Measurements from ENCODE around the gene WFDC2. TPM values are rescaled to one million over a fixed set of nuclear protein-coding genes. Genes with fewer than 3 reads are reported as not detected.

The WFDC2 gene
- total RNA-seq, 1 experiment from 2014 or later: not detected

DNA sequence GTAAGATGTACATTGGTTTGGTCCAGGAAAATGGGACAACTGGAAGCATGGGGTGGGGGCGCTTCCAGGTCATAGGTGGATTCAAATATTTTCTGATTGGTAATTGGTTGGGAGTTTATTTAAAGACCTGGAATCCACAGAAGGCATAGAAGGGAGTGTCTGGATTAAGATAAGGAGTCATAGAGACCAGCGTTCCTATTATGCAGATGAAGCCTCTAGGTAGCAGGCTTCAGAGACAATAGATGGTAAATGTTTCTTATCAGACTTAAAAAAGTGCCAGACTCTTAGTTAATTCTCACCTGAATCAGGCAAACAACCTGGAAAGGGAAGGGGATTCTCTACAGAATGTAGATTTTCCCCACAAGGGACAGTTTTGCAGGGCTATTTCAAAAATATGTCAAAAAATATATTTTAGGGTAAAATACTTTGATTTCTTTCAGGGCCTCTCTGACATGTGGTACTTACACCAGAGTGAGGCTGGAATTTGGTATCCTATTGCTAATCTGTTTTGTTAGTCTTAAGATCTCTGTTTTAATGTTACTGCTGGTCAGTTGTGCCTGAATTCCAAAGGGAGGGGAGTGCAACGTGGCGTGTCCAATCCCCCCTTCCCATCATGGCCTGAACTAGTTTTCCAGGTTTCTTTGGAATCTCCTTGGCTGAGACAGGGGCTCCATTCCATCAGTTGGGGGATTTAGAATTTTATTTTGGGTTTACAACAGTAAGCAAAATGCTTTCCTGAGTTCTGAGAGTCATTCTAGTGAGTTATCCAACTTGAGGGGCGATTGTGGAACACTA, 28.5 kb upstream of the WFDC2 start:
- Histone ChIP-seq H3K27me3 (replicated peaks) (peaks cover 18% of the 10 kb centered on the region; the same call in 1 of the 2 replicates), H3K9me3 (replicated peaks) (no peaks in the 10 kb centered on the region), H3K4me1 (replicated peaks) (no peaks in the 10 kb centered on the region), H3K4me3 (no peak overlapping the region), H3K27ac (no peak overlapping the region), H3K36me3 (no peaks in the 10 kb centered on the region)
- DNase-seq (ENCODE audit: low read depth in 1 of 2, low spot score in 2 of 2): no peak

DNA sequence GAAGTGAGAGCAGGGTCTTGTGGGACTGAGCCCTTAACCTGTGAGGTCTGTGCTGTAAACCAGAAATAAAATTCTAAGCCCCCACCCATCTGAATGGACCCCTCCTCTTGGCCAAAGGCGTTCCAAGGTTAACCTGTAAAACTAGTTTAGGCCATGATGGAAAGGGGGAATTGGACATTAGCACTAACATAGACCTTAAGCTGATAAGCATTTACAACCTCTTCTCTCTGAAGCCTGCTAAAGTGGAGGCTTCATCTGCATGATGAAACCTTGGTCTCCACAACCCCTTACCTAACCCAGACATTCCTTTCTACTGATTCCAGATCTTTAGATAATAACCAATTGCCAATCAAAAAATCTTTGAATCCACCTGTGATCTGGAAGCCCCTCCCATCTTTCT, 27.8 kb upstream of the WFDC2 start:
- Histone ChIP-seq H3K27ac (no peak overlapping the region), H3K27me3 (replicated peaks) (peaks cover 18% of the 10 kb centered on the region), H3K4me1 (replicated peaks) (no peaks in the 10 kb centered on the region), H3K9me3 (replicated peaks) (no peaks in the 10 kb centered on the region), H3K4me3 (no peak overlapping the region), H3K36me3 (no peaks in the 10 kb centered on the region)
- no peak for DNase-seq (ENCODE audit: low read depth in 1 of 2, low spot score in 2 of 2)

GRCh38 chr20:45444050-45444449, 25.5 kb upstream of the WFDC2 start:
- no peak overlapping the region for H3K27ac ChIP-seq
- no peaks in the 10 kb centered on the region for H3K4me1 ChIP-seq (replicated peaks)
- DNase-seq (ENCODE audit: low read depth in 1 of 2, low spot score in 2 of 2): no peak
- H3K4me3 ChIP-seq: no peak overlapping the region
- H3K36me3 ChIP-seq: no peaks in the 10 kb centered on the region
- H3K27me3 ChIP-seq (replicated peaks): peaks cover 20% of the 10 kb centered on the region
- no peaks in the 10 kb centered on the region for H3K9me3 ChIP-seq (replicated peaks)

DNA sequence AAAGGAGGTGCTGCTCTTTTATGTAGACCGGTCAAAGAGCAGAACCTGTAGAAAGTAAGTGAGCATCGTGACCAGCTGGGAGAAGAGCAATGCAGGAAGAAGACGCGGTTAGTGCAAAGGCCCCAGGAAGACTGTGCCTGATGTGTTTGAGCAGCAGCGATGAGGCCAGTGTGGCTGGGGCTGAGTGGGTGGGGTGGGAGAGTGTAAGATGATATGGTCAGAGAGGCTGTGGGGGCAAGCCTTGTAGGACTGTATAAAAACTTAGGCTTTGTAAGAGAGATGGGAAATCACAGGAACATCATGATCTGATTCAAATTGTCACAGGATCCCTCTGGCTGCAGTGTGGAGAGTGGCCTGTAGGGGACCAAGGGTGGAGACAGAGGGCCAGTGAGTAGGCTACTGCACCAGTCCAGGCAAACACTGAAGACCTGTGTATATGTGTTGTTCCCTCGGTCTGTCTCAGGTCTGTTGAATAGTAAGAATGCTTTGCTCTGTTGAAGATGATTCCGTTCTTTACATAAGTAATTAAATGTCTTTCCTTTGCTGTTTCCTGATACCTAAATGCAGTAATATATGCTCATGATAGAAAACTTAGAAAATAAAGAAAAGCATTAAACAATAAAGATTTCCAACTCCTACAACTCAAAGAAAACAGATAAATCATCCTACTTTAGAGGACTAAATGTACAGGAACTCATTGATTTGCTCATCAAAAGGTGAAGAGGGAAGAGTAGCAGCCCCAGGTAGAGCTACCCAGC, 23.6 kb upstream of the WFDC2 start:
- Histone ChIP-seq H3K4me1 (replicated peaks) (no peaks in the 10 kb centered on the region), H3K4me3 (no peak overlapping the region), H3K36me3 (no peaks in the 10 kb centered on the region), H3K27me3 (replicated peaks) (peaks cover 20% of the 10 kb centered on the region), H3K27ac (no peak overlapping the region), H3K9me3 (replicated peaks) (no peaks in the 10 kb centered on the region)
- no peak for DNase-seq (ENCODE audit: low read depth in 1 of 2, low spot score in 2 of 2)

GRCh38 chr20:45448270-45448669, 21.3 kb upstream of the WFDC2 start:
- no peaks in the 10 kb centered on the region for H3K36me3 ChIP-seq
- H3K4me1 ChIP-seq (replicated peaks): no peaks in the 10 kb centered on the region
- no peak overlapping the region for H3K27ac ChIP-seq
- H3K27me3 ChIP-seq (replicated peaks): peaks cover 13% of the 10 kb centered on the region
- no peak overlapping the region for H3K4me3 ChIP-seq
- no peak for DNase-seq (ENCODE audit: low read depth in 1 of 2, low spot score in 2 of 2)
- H3K9me3 ChIP-seq (replicated peaks): no peaks in the 10 kb centered on the region

- H3K4me1 ChIP-seq (replicated peaks): no peaks in the 10 kb centered on the region
- no peak overlapping the region for H3K27ac ChIP-seq
- DNase-seq (ENCODE audit: low read depth in 1 of 2, low spot score in 2 of 2): no peak
- H3K4me3 ChIP-seq: no peak overlapping the region
- H3K36me3 ChIP-seq: no peaks in the 10 kb centered on the region
- H3K27me3 ChIP-seq (replicated peaks): peaks cover 7% of the 10 kb centered on the region
- H3K9me3 ChIP-seq (replicated peaks): no peaks in the 10 kb centered on the region
Measured at GRCh38 chr20:45449528-45449927, 20.0 kb upstream of the WFDC2 start.

DNA sequence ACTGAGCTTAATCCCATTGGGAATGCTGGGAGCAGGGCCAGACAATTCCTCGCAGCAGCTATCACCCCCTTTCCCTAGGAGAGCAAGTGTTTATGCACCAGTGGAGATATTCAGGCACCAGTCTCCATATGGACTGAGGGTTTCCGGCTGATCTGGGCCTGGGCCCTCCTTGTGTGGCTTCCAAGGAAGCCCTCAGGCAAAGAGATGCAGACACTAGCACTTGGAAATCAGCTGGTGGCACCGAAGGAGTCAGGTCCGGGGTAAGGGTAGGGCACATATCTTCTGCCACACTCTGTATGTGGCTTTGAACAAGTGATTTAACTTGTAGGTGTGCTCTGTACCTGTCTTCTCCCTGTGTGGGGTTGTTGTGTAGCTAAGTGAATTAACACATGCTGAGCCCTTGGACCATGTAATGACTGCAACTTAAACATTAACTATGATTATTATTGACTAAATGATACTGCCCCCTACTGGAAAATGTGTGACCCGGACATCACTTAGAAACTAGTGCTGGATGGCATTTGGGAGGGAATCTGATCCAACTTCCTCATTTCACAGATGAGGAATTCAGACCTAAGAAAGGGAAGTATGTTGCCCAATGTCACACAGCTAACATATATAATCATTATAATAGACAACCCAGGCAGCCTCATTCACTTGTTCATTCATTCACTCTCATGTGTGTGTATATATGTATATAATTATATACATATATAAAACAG, 19.3 kb upstream of the WFDC2 start:
- H3K27ac ChIP-seq: no peak overlapping the region
- H3K9me3 ChIP-seq (replicated peaks): no peaks in the 10 kb centered on the region
- no peaks in the 10 kb centered on the region for H3K36me3 ChIP-seq
- no peaks in the 10 kb centered on the region for H3K4me1 ChIP-seq (replicated peaks)
- no peak for DNase-seq (ENCODE audit: low read depth in 1 of 2, low spot score in 2 of 2)
- peaks cover 7% of the 10 kb centered on the region for H3K27me3 ChIP-seq (replicated peaks)
- no peak overlapping the region for H3K4me3 ChIP-seq

DNA sequence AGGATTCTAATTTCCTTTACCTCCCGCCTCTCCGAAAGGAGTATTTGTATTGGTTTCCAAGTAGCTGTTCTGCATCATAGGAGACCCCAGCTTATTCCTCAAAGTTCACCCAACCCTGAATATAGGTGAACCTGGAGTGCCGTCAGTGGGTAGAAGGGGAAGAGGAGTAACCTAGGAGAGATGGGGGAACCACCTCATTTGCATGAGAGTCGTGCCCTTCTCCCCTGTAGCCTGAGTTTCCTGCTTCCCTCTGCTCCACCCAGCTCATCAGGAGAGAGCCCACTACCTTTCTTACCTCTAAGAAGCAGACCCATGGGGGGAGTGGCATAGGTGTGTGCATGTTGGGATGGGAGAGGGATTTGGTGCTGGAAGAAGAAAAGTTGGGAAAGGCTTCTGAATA, 17.3 kb upstream of the WFDC2 start:
- Histone ChIP-seq H3K36me3 (no peaks in the 10 kb centered on the region), H3K27me3 (replicated peaks) (peaks cover 2% of the 10 kb centered on the region; the same call in 1 of the 2 replicates), H3K27ac (no peak overlapping the region), H3K4me1 (replicated peaks) (no peaks in the 10 kb centered on the region), H3K4me3 (no peak overlapping the region), H3K9me3 (replicated peaks) (no peaks in the 10 kb centered on the region)
- no peak for DNase-seq (ENCODE audit: low read depth in 1 of 2, low spot score in 2 of 2)

DNA sequence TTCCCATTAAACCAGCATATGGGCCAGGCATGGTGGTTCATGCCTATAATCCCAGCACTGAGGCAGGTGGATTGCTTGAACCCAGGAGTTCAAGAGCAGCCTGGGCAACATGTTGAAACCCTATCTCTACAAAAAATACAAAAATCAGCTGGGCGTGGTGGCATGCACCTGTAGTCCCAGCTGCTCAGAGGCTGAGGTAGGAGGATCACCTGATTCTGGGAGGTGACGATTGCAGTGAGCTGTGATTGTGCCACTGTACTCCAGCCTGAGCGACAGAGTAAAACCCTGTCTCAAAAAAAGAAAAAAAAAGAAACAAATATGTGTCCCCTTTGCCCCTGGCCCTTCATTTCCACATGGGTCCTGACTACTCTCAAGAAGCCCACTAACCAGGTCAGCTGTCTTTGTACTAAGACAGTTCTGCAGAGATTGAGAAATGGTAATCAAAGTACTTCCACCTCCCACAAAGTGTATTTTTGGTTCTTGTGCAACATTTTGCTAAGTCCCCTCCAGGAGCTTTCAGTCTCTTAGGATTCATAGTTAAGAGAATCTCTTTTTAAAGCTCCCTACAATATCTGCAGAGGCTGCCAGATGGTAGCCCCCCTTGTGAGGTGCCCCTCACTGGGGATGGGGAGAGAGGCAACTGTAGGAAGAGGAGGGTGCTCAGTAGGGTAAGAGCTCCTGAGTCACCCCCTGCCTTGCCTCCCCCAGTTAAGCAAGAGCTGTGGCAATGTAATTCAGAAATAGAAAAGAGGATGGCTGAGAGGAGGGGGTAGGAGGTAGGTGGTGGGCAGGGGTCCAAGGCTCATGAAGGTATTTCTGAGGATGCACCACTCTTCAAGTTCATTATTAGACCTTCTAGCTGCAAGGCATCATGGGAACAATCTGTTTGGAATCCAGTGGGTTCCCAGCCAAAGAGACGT, 16.5 kb upstream of the WFDC2 start:
- Histone ChIP-seq H3K9me3 (replicated peaks) (no peaks in the 10 kb centered on the region), H3K4me1 (replicated peaks) (no peaks in the 10 kb centered on the region), H3K4me3 (no peak overlapping the region), H3K27me3 (replicated peaks) (peaks cover 7% of the 10 kb centered on the region), H3K36me3 (no peaks in the 10 kb centered on the region), H3K27ac (no peak overlapping the region)
- DNase-seq (ENCODE audit: low read depth in 1 of 2, low spot score in 2 of 2): no peak

GRCh38 chr20:45456632-45457031, 12.9 kb upstream of the WFDC2 start:
- H3K36me3 ChIP-seq: no peaks in the 10 kb centered on the region
- H3K27me3 ChIP-seq (replicated peaks): peaks cover 19% of the 10 kb centered on the region
- no peaks in the 10 kb centered on the region for H3K4me1 ChIP-seq (replicated peaks)
- no peaks in the 10 kb centered on the region for H3K9me3 ChIP-seq (replicated peaks)
- no peak overlapping the region for H3K4me3 ChIP-seq
- DNase-seq (ENCODE audit: low read depth in 1 of 2, low spot score in 2 of 2): no peak
- H3K27ac ChIP-seq: no peak overlapping the region

- Histone ChIP-seq H3K27me3 (replicated peaks) (peaks cover 39% of the 10 kb centered on the region), H3K9me3 (replicated peaks) (no peaks in the 10 kb centered on the region), H3K4me3 (no peak overlapping the region), H3K27ac (no peak overlapping the region), H3K36me3 (no peaks in the 10 kb centered on the region), H3K4me1 (replicated peaks) (no peaks in the 10 kb centered on the region)
- no peak for DNase-seq (ENCODE audit: low read depth in 1 of 2, low spot score in 2 of 2)
Measured at GRCh38 chr20:45459606-45460005, 9.9 kb upstream of the WFDC2 start.

GRCh38 chr20:45461225-45461624, 8.3 kb upstream of the WFDC2 start:
- H3K27me3 ChIP-seq (replicated peaks): peaks cover 49% of the 10 kb centered on the region
- DNase-seq (ENCODE audit: low read depth in 1 of 2, low spot score in 2 of 2): no peak
- H3K4me3 ChIP-seq: no peak overlapping the region
- H3K9me3 ChIP-seq (replicated peaks): no peaks in the 10 kb centered on the region
- no peaks in the 10 kb centered on the region for H3K4me1 ChIP-seq (replicated peaks)
- no peak overlapping the region for H3K27ac ChIP-seq
- H3K36me3 ChIP-seq: no peaks in the 10 kb centered on the region
